ENCODE measurements around the gene SEMA4A.
A peak's percentile ranks its signal among the peaks of the same experiment; 100 is the strongest.

SEMA4A gene

GRCh38 chr1:156153362-156153761, at the start of gene SEMA4A:
Gene SEMA4A (plus strand): TSS chr1:156153585. CDS start chr1:156154579, 994 bp downstream.
- intact Hi-C loops (cut with DNase I; ENCODE audit: low total_unique reads) = no loop called here
- H3K36me3 ChIP-seq = peaks cover 0 to 7% (median 0%) of the 10 kb centered on the region in 3 donors
- H3K27me3 ChIP-seq = peaks cover 0 to 9% of the 10 kb centered on the region in 2 donors
- no peak for TF ChIP-seq CTCF (IDR thresholded peaks at IDR 0.05)
- peaks cover 0 to 23% (median 3%) of the 10 kb centered on the region in 4 donors for H3K4me1 ChIP-seq
- no peak within 1 kb of the TSS for H3K4me3 ChIP-seq
- no peaks in the 10 kb centered on the region for H3K9me3 ChIP-seq
- no peak within 1 kb of the TSS for H3K27ac ChIP-seq
- no peak for DNase-seq

- intact Hi-C loops (cut with DNase I; ENCODE audit: low total_unique reads) = no loop called here
- H3K27me3 ChIP-seq = no peaks in the 10 kb centered on the region
- H3K4me1 ChIP-seq = peaks cover 7 to 74% (median 60%) of the 10 kb centered on the region in 4 donors
- H3K9me3 ChIP-seq = no peaks in the 10 kb centered on the region
- peak; percentile 84 to 92 for DNase-seq
- H3K27ac ChIP-seq = peak overlapping the region; percentile 94 to 97
- no peak for TF ChIP-seq CTCF (IDR thresholded peaks at IDR 0.05)
- H3K4me3 ChIP-seq = peak overlapping the region in 1 of 2 donors; percentile 10
- H3K36me3 ChIP-seq = no peaks in the 10 kb centered on the region
These were observed 49.1 kb upstream of the SEMA4A start for GRCh38 chr1:156104065-156104810.

- peaks cover 7 to 71% (median 60%) of the 10 kb centered on the region in 4 donors for H3K4me1 ChIP-seq
- peak overlapping the region; percentile 94 to 97 for H3K27ac ChIP-seq
- peak overlapping the region; percentile 42 to 53 for H3K4me3 ChIP-seq
- no peaks in the 10 kb centered on the region for H3K36me3 ChIP-seq
- H3K27me3 ChIP-seq = no peaks in the 10 kb centered on the region
- no peak for DNase-seq
- intact Hi-C loops (cut with DNase I; ENCODE audit: low total_unique reads) = no loop called here
- H3K9me3 ChIP-seq = no peaks in the 10 kb centered on the region
- TF ChIP-seq CTCF (IDR thresholded peaks at IDR 0.05) = peak; percentile 4 to 19
These were observed 48.2 kb upstream of the SEMA4A start for GRCh38 chr1:156104861-156105832.

- Histone ChIP-seq H3K27me3 (no peaks in the 10 kb centered on the region), H3K4me1 (peaks cover 7 to 55% (median 53%) of the 10 kb centered on the region in 4 donors), H3K4me3 (peak overlapping the region; percentile 42 to 53), H3K36me3 (no peaks in the 10 kb centered on the region), H3K27ac (peak overlapping the region; percentile 94 to 97), H3K9me3 (no peaks in the 10 kb centered on the region)
- DNase-seq = no peak
- no peak for TF ChIP-seq CTCF (IDR thresholded peaks at IDR 0.05)
- intact Hi-C loops (cut with DNase I; ENCODE audit: low total_unique reads) = no loop called here
These were observed 46.5 kb upstream of the SEMA4A start for GRCh38 chr1:156106624-156107488.

- Histone ChIP-seq H3K4me1 (peaks cover 7 to 49% (median 41%) of the 10 kb centered on the region in 4 donors), H3K4me3 (no peak overlapping the region), H3K27ac (peak overlapping the region; percentile 94 to 97), H3K27me3 (no peaks in the 10 kb centered on the region), H3K9me3 (no peaks in the 10 kb centered on the region), H3K36me3 (no peaks in the 10 kb centered on the region)
- TF ChIP-seq CTCF (IDR thresholded peaks at IDR 0.05) = no peak
- DNase-seq = no peak
- intact Hi-C loops (cut with DNase I; ENCODE audit: low total_unique reads) = no loop called here
These were observed 45.3 kb upstream of the SEMA4A start for GRCh38 chr1:156108057-156108456.

All from tibial artery (tissue), 4 donors.